Activated T-cell treated with anti-CD3 and anti-CD28 coated beads for 1 hour (primary cell): Measurements from ENCODE around the gene FAM161A.
"Not testable (repeated sequence)": the region's sequence is repeated elsewhere in the genome, so short reads cannot be mapped to it uniquely, and the experiment has no call there.

Source experiments
- DNase-seq: peaks from one replicate; pipeline ENCODE4 v3.0.0-alpha.2; 2020; ENCODE audit warnings: low read depth

FAM161A gene

GRCh38 chr2:61853847-61854563 is at the start of gene FAM161A:
FAM161A (minus strand) TSS chr2:61854060; CDS start chr2:61854041, 19 bp downstream.
- peak; percentile 47 for DNase-seq

- no peak for DNase-seq
Observed at GRCh38 chr2:61900281-61900680, 46.4 kb upstream of the FAM161A start.

- no peak for DNase-seq
Observed at GRCh38 chr2:61898810-61899209, 45.0 kb upstream of the FAM161A start.

- peak; percentile 92 for DNase-seq
Observed at GRCh38 chr2:61888267-61889055, 34.6 kb upstream of the FAM161A start, which contains the start of gene CCT4. CCT4 (minus strand) TSS chr2:61888656; CDS start chr2:61888507, 149 bp downstream.

GRCh38 chr2:61887717-61888266 is 33.9 kb upstream of the FAM161A start:
- DNase-seq: no peak

GRCh38 chr2:61885896-61886603 is 32.2 kb upstream of the FAM161A start:
- no peak for DNase-seq

GRCh38 chr2:61882850-61883249 is 29.0 kb upstream of the FAM161A start:
- no peak for DNase-seq

GRCh38 chr2:61879351-61879750 is 25.5 kb upstream of the FAM161A start:
- DNase-seq: not testable (repeated sequence)

GRCh38 chr2:61878761-61879160 is 24.9 kb upstream of the FAM161A start:
- no peak for DNase-seq

- DNase-seq: no peak
Observed at GRCh38 chr2:61877571-61878245, 23.8 kb upstream of the FAM161A start.

GRCh38 chr2:61876400-61876799 is 22.5 kb upstream of the FAM161A start:
- no peak for DNase-seq

GRCh38 chr2:61866482-61867089 is 12.7 kb upstream of the FAM161A start:
- DNase-seq: not testable (repeated sequence)

GRCh38 chr2:61862085-61862484 is 8.2 kb upstream of the FAM161A start:
- DNase-seq: no peak

GRCh38 chr2:61857224-61857623 is 3.4 kb upstream of the FAM161A start:
- no peak for DNase-seq

- DNase-seq: no peak
Observed at GRCh38 chr2:61855318-61855613, 1.4 kb upstream of the FAM161A start.

GRCh38 chr2:61854564-61855317 is 881 bp upstream of the FAM161A start:
- DNase-seq: peak; percentile 77

GRCh38 chr2:61853086-61853846 is 594 bp downstream of the FAM161A start:
- no peak for DNase-seq

GRCh38 chr2:61851270-61851669 is 2.6 kb downstream of the FAM161A start:
- not testable (repeated sequence) for DNase-seq

GRCh38 chr2:61845320-61845719 is 8.5 kb downstream of the FAM161A start:
- DNase-seq: no peak

- DNase-seq: no peak
Observed at GRCh38 chr2:61841286-61841685, 12.6 kb downstream of the FAM161A start.
